HG03066 (cell line): ENCODE data around the gene HLF.

Experiments used
- ATAC-seq: cut with Tn5 transposase; IDR thresholded peaks from one replicate; pipeline ENCODE4 v1.9.1; 2021; ENCODE audit warnings: low read depth; ENCODE audit not compliant: unreplicated experiment

The HLF gene

DNA sequence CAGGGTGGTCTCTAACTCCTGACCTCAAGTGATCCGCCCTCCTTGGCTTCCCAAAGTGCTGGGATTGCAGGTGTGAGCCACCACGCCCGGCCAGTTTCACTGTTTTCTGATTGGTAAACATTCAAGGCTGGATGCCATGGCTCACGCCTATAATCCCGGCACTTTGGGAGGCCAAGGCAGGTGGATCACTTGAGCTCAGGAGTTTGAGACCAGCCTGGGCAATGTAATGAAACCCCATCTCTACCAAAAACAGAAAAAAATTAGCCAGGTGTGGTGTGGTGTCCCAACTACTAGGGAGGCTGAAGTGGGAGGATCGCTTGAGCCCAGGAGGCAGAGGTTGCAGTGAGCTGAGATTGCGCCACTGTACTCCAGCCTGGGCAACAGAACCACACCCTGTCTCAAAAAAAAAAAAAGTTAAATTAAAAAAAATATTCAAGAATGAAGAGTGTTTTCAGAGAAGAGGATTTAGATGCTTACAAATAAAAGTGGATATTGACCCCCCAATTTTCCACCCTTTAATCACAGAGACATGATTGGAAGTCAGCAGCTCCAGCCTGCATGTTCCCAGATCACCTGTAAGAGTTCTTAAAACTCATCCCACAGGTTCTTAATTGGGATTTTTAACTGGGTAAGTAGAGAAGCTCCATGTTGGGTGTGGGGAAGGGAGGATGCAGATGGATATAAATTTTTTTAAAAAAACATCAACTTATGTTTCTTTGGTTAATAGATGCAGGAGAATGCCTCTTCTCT, 23.8 kb downstream of the HLF start:
- no peak for ATAC-seq

DNA sequence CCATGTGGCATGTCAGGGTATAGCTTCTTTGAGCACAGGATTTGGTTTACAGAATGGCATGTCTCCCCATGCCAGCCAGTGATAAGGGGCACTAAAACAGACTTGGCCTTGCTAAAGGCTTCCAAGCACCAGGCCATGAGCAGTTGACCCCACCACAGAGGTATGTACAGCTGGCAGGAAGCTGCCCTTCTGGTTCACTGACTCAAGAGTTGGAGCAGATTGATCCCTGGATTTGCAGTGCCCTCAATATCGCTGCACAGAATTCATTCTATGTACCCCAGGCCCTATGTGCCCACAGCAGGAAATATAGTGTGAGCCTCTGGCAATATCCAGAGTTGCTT, 24.3 kb downstream of the HLF start:
- ATAC-seq = no peak

DNA sequence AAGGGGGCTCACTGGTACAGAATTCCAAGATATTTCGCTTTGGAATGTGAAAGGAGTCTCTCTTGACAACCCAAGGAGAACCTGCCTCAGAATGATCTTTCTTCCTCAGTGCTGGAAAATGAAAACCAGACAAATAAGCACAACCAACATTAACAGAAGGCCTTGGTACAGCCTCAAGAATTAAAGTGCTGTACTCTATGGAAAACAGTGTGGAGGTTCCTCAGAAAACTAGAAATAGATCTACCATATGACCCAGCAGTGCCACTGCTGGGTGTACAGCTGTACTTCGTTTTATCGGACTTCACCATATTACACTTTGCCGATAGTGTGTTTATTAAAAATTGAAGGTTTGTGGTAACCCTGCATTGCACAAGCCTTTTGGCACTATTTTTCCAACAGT, 25.2 kb downstream of the HLF start:
- ATAC-seq = no peak

DNA sequence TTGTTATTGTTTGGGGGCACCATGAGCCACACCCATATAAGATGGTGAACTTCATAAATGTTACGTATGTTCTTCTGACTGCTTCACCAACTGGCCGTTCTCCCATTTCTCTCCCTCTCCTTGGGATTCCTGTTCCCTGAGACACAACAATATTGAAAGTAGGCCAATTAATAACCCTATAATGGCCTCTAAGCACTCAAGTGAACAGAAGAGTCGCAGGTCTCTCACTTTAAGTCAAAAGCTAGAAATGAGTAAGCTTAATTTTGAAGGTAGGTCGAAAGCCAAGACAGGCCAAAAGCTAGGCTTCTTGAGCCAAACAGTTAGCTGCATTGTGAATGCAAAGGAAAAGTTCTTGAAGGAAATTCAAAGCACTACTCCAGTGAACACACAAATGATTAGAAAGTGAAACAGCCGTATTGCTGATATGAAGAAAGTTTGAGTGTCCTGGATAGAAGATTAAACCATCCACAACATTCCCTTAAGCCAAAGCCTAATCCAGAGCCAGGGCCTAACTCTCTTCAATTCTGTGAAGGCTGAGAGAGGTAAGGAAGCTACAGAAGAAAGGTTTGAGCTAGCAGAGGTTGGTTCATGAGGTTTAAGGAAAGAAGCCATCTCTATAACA, 25.8 kb downstream of the HLF start:
- no peak for ATAC-seq

DNA sequence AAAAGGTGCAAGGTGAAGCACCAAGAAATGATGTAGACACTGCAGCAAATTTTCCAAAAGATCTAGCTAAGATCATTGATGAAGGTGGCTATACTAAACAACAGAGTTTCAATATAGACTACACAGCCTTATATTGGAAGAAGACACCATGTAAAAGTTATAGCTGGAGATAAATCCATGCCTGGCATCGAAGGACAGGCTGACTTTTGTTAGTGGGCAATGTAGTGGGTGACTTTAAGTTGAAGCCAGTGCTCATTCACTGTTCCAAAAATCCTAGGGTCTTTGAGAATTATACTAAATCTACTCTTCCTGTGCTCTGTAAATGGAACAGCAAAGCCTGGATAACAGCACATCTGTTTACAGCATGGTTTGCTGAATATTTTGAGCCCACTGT, 26.4 kb downstream of the HLF start:
- ATAC-seq = no peak

DNA sequence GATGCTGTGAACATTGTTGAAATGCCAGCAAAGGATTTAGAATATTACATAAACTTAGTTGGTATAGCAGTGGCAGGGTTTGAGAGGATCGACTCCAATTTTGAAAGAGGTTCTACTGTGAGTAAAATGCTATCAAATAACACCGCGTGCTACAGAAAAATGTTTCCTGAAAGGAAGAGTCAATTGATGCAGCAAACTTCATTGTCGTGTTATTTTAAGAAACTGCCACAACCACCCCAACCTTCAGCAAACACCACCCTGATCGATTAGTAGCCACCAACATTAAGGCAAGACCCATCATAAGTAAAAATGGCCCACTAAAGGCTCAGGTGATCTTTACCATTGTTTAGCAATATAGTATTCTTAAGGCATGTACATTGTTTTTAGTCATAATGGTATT, 27.3 kb downstream of the HLF start:
- ATAC-seq = no peak

DNA sequence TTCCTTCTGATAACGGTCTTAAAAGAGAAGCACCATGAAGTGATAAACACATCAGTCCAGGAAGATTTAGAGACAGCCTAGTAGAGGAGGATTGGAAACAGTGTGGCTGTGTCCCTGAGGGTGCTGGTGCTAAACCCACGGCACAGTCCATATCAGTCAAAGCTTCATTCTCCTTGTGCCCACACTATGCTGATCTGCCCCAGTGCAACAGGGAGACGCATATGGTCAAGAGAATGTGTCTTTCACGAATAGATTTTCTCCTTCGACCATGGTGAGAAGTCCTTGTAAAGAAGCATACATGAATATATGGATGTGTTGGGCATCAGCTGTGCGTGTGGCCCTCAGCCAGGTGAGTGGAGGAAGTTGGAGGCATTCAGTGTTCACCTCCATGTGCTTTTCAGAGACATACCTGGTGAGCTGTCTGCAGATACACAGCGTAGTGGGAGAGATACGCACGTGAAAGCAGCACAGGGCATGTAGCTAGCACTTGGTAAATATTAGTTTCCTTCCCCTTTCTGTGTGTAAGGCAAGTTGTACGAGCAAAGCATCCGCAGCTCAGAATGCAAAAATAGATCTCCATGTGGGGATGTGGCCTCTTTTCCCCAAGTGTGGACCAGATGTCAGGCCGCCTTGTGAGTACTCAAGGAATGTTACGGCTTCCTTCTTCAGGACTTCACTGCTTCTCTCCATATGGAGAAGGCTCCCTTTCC, 29.4 kb downstream of the HLF start:
- no peak for ATAC-seq

DNA sequence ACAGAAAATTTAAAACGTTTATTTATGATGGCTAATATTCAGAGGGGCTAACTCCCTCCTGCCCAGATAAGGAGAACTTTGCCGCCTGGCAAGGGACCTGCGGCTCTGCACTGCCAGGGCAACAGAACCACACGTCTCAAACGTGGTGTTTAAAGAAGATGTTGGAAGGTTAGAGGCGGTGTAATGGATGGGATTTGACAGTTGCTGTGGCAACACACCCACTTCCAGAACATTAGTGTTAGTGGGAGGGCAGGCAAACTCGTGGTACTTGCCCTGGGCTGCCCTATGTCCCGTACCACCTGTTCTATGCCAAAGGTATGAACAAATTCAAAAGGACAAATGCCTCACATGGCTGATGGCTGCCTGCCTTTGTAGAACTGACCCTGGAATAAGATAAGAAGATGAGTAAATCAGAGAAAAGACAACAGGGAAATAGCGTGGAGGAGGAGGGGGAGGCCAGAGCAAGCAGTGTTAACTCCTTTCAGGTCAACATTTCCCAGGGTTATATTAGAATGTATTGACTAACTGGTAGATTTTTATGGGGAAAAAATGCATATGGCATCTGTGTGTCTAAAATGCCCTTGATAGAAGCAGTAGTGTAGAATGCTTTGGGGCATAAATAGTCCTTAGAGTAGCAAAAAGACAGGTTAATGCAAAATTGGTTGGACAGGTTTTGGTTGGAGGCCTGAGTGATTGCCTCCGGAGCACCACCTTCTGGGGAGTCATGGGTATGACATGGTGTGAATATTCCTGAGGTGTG, 30.8 kb downstream of the HLF start:
- peak; percentile 82 for ATAC-seq

DNA sequence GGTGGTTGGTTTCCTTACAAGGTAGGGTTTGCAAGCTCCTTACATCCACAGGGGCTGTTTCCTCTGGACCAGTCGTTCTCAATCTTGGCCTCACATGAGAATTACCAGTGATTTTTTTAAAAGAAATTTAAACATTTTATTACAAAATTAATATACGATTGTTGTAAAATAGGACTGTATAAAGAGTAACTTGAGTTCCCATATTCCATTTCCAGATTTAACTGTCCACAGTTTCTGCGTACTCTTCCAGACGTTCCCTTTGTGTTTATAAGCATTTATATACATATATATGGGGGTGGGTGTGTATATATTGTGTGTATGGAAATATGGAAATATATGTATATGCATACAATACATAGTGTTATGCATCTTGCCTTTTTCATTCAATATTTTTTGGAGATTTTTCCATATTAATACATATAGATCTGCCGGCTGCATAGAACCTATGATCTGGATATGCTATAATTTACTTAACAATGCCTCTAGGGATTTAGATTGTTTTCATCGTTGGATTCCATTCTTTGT, 31.5 kb downstream of the HLF start:
- no peak for ATAC-seq

DNA sequence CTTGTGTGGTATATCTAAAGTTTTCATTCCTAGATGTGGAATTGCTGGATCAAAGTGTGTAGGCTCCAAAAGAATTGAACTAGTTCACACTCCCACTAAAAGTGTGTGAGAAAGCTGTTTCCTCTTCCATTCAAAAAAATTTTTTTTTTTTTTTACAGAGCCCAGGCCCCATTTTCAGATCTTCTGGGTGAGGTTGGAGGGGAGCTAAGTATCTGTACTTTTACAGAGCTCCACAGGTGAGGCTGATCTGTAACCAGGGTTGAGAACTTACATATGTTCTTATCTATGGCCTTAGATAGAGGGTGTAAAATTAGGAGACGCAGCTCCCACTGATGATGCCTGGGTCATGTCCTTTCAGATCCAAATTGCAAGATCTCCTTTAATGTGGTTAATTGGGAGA, 31.9 kb downstream of the HLF start:
- ATAC-seq = no peak

DNA sequence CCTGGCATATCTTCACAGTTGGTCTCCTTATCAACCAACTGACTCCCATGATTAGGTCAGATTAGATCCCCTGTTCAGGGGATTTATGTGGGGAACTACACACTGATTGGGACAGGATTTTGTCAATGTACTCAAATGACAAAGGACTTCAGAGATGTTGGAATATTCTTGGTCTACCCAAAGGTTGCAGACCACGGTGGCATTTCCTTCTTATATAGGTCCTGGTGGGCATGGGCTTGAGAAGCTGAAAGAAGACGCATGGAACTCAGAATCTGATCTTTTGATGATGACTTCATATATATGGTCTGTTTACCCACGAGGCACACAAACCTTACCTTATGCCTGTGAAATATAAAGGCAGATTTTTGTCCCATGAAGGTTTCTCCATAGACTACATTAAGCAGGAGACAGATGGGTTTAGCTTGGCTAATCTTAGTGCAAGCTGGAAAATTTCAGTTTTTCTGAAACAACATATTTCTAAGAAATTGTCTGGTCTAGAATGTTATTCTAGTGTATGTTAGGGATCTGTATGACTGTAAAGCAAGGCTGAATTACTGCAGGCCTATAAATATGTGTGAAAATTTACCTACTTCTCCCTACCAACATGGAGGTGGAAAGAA, 33.5 kb downstream of the HLF start:
- no peak for ATAC-seq

DNA sequence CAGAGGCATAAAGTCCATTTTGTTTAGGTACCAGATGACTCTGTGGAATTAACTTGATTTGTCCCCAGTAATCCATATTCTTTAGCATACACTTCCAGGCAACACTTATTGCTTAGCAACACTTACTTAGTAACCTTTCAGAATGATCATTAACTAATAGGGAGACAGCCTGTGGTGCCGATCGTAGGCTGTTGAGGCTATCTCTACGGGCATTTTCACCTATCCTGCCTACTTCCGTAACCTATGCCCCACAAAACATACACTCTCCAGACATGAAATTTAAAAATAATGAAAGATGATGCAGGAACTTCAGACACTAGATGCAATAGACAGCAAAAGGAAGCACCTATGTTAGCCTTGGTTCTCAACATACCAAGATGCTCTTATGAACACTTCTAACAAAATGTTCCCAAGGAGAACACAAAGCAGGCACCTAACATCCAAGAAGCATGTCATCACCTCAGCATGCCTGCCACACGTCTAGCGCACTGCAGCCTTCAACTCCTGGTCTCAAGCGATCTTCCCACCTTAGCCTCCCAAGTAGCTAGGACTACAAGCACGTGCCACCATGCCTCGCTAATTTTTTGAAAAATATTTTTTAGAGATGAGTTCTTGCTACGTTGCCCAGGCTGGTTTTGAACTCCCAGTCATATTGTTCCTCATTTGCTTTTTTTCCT, 34.5 kb downstream of the HLF start:
- no peak for ATAC-seq

DNA sequence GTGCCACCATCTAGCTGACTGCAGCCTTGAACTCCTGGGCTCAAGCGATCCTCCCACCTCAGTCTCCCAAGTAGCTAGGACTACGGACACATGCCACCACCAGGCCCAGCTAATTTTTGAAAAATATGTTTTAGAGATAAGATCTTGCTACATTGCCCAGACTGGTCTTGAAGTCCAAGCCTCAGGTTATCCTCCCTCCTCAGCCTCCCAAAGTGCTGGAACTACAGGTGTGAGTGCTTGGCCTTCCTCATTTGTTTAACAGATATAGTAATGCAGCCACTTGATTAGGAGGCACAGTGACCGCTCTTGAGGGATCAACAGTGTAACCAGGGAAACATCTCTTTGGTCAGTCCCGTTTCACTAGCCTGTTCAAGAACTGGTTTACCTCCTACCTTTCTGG, 35.1 kb downstream of the HLF start:
- no peak for ATAC-seq

DNA sequence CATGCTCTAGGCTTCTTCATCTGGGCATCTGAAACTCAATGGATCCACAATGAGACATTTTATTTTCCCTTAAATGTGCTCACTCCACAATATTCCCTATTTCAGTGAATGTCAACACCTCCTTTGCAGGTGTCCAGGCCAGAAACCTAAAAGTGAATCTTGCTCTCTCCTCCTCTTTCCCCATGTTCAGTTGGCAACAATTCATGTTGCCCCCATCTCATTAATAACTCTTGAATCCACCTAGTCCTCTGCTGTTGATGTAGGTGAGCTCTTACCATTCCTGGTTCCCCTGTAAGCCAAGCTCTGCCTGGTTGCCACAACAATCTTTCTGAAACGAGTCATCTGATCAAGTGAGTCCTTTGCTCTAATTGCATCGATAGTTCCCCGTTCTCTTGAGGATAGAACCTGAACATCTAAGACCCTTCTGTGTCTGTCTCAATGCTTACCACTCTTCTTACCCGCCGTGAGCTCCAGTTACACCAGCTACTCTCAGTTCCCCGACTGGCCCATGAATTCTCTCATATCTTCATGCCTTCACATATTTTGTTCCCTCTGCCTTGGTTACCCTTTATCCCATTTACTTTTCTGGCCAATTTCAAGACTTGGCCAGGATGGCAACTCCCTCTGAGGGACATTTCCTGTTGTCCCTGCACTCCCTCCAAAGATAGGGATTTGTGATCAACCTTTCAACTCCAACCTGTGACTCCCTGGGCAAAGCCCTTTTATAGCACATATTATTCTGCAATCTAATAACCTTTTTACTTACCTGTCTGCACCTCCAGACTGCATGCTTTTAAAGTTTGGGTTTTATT, 35.9 kb downstream of the HLF start:
- no peak for ATAC-seq

DNA sequence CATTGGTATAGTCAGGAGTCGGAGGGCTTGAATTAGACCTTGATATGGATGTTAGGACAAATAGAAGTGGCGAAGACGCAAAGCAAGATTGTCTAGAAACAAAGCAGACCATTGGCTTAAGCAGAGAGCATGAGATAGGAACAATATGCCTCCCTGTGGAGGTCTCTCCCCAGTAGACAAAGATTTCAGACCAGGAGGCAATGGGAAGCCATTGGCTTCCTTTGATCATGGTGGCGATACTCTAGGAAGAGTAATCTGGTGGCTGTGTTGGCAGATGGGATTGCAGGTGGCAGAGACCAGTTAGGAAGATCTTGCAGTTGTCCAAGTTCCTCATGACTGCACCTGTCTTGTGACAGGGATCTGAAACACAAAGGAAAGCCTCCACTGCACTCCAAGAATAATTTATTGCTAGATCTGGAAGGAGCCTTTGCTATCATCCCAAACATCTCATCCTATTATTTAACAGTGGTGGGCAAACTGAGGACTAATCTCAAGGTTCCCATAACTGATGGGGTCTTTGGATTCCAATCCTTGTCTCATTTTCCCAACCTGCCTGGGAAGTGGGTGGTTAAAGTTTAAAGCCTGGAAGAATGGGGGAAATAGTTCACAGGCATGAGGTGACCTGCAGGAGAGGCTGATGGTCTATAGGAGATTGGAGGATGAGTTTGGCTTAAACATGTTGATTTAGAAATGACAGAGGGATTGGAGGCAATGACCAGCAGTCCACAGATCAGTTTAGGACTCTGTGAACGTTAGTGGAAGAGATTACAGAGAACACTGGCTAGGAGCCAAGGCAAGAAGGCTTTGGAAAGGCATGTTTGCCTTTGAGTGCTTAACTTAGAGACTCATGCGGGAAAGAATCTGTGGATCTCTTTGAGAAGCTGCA, 37.0 kb downstream of the HLF start:
- no peak for ATAC-seq

DNA sequence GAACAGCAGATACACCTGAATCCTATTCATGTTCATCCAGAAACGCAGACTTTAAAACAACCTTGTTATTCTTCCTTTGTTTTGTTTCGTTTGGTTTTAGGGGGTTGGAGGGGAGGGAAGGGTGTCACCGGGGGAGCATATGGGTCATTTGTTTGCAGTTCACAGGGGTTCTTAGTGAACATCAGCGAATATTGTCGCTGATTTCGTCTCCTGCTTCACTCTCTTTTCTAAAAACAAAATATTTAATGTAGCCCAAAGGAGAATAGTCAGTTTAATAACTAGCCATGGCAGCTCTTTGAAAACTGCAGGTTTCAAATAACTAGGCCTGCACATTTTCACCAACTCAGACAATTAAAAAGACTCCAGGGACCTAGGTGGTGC, 37.6 kb downstream of the HLF start:
- no peak for ATAC-seq

DNA sequence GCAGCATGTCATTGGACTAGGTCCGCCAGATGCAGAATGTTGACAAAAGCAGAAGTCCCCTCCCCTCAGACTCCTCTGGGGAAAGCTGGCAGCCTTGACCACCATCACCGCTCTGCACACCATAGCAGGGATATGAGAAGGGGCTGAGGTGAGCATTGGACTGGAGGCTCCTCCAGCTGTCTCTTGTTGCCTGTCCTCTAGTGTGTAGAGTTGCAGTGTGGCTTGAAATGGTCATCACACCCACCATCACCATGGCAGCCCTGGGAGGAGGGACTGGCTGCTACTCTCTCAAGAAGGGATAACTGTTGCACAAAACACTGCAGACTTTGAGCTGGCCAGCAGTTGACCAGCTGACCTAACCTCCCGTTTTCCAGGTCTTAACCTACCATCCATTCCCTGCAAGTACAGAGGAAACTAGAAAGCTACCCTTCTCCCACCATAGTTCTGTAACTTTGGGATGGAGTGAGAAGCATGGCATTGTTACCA, 38.3 kb downstream of the HLF start:
- ATAC-seq = no peak

DNA sequence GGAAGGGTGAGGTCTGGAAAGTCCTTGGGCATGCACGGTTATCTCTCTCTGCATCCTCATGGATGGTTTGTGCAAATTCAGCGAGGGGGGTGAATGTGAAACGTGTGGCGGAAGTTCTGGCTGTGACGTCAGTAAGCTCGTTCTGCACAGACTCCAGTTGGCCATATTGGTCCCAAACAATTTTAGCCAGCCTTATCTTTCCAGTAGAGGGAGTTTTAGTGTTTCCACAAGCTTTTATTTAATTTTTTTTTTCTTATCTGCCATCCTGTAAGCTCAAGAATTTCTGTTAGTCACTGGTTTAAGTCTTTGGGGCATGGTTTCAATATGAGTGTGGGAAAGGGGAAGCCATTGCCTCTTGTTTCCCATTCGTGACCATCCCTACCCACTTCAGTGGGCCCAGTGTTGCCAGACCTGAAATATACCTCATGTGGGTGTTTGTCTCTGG, 39.0 kb downstream of the HLF start:
- no peak for ATAC-seq
